HEK293 (cell line): ENCODE data around the gene TTC34.

ENCODE experiments used
- HOXA7 ChIP-seq: sonication (generic); formaldehyde crosslinking; IDR thresholded peaks from 2 replicates; pipeline ENCODE4 v1.8.1; 2022; ENCODE audit warnings: missing genetic modification reagents, borderline replicate concordance
- MEIS1 ChIP-seq: sonication (generic); formaldehyde crosslinking; IDR thresholded peaks from 2 replicates; pipeline ENCODE4 v1.8.1; 2022; ENCODE audit warnings: missing genetic modification reagents, mild to moderate bottlenecking, borderline replicate concordance
- YY1 ChIP-seq: fragments of 450-650 bp; formaldehyde crosslinking; IDR thresholded peaks from 2 replicates; pipeline ENCODE4 v1.5.1; 2018; ENCODE audit warnings: missing biosample characterization, missing genetic modification characterization
- ZNF174 ChIP-seq: fragments of 450-650 bp; formaldehyde crosslinking; IDR thresholded peaks from 2 replicates; pipeline ENCODE4 v1.5.0; 2017; ENCODE audit warnings: missing biosample characterization, mild to moderate bottlenecking, missing genetic modification characterization
- ZNF175 ChIP-seq: fragments of 450-650 bp; formaldehyde crosslinking; IDR thresholded peaks from 2 replicates; pipeline ENCODE4 v1.5.1; 2016; ENCODE audit warnings: missing biosample characterization, missing genetic modification characterization
- ZNF274 ChIP-seq, 2 experiments: fragments of 200-500 bp in 1 of 2; fragments of 450-650 bp in 1 of 2; sonication (Bioruptor generic) in 1 of 2; formaldehyde crosslinking in 1 of 2; IDR thresholded peaks; 2 replicates each; pipeline versions ENCODE4 v1.5.1 to v1.6.1; 2014 to 2016; ENCODE audit warnings: borderline replicate concordance in 1 of 2, inconsistent platforms in 1 of 2, low read length in 1 of 2, missing biosample characterization in 1 of 2, missing genetic modification characterization in 1 of 2
- ZNF544 ChIP-seq: fragments of 450-650 bp; formaldehyde crosslinking; IDR thresholded peaks from 2 replicates; pipeline ENCODE4 v1.5.0; 2017; ENCODE audit warnings: missing biosample characterization, missing genetic modification characterization
- TF ChIP-seq, protein P1 (sequence below): fragments of 450-650 bp; formaldehyde crosslinking; IDR thresholded peaks from 2 replicates; pipeline ENCODE4 v1.5.1; 2016; ENCODE audit warnings: missing biosample characterization, missing genetic modification characterization
- TF ChIP-seq, protein P2 (sequence below): fragments of 450-650 bp; formaldehyde crosslinking; IDR thresholded peaks from 2 replicates; pipeline ENCODE4 v1.5.1; 2016; ENCODE audit warnings: missing biosample characterization, missing genetic modification characterization

DNA sequence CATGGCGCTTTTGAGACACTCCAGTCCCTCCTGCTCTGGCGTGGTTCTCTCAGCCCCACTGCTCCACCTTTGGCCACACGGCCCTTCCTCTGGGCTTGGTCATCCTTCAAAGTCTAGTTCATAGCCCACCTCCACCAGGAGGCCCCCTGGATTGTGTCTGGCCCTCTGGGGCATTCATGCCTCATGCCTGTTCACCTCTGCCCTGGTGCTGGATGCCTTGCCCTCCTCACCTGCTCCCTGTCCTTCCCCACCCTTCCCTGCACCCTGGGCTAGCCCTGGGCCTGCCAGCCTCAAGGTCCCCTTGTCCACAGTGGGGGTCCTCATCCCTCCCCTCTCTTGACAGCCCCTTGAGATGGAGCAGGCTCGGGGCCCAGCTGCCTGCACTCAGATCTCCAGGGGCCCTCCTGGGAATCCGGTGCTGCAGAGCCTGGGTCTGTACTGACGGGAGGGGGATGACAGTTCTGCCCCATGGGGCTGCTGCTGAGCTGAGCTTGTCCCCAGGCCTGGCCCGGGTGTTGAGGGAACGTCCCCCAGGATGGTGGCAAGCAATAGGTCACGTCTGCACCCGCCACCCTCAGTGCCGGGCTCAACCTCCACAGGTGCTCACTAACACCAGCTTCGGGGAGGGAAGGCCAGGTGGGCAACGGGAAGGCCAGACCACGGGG, 196.5 kb downstream of the TTC34 start:
- TF ChIP-seq, protein P1, sequence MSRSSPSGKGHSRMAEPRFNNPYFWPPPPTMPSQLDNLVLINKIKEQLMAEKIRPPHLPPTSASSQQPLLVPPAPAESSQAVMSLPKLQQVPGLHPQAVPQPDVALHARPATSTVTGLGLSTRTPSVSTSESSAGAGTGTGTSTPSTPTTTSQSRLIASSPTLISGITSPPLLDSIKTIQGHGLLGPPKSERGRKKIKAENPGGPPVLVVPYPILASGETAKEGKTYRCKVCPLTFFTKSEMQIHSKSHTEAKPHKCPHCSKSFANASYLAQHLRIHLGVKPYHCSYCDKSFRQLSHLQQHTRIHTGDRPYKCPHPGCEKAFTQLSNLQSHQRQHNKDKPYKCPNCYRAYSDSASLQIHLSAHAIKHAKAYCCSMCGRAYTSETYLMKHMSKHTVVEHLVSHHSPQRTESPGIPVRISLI (tag by site-specific recombination) = no peak
- TF ChIP-seq, protein P2, sequence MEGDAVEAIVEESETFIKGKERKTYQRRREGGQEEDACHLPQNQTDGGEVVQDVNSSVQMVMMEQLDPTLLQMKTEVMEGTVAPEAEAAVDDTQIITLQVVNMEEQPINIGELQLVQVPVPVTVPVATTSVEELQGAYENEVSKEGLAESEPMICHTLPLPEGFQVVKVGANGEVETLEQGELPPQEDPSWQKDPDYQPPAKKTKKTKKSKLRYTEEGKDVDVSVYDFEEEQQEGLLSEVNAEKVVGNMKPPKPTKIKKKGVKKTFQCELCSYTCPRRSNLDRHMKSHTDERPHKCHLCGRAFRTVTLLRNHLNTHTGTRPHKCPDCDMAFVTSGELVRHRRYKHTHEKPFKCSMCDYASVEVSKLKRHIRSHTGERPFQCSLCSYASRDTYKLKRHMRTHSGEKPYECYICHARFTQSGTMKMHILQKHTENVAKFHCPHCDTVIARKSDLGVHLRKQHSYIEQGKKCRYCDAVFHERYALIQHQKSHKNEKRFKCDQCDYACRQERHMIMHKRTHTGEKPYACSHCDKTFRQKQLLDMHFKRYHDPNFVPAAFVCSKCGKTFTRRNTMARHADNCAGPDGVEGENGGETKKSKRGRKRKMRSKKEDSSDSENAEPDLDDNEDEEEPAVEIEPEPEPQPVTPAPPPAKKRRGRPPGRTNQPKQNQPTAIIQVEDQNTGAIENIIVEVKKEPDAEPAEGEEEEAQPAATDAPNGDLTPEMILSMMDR = no peak
- no peak for TF ChIP-seq HOXA7 (CRISPR knock-in tag)
- TF ChIP-seq ZNF174 (tag by site-specific recombination) = no peak
- no peak for TF ChIP-seq YY1 (tag by site-specific recombination)
- TF ChIP-seq MEIS1 (CRISPR knock-in tag) = no peak
- no peak for TF ChIP-seq ZNF544
- no peak for TF ChIP-seq ZNF274 (IDR thresholded peaks at IDR 0.05; ENCODE audit: low read length)
- TF ChIP-seq ZNF274 (tag by site-specific recombination; IDR thresholded peaks at IDR 0.05; ENCODE audit: borderline replicate concordance) = no peak
- TF ChIP-seq ZNF175 (tag by site-specific recombination) = no peak
